A549 (cell line): ENCODE measurements around the gene MAT1A. TPM values are rescaled to one million over a fixed set of nuclear protein-coding genes. Genes with fewer than 3 reads are reported as not detected.

Experiments
- ATAC-seq, 2 experiments: fragments of 200-7000 bp in 1 of 2; fragments of >200 bp in 1 of 2; cut with Nextera tagmentation in 1 of 2; cut with Tn5 transposase in 1 of 2; 3 replicates each; pipeline versions ENCODE4 v1.8.0 to v1.9.1; 2018 to 2020; ENCODE audit warnings: mild to moderate bottlenecking in 1 of 2, moderate library complexity in 1 of 2
- CTCF ChIA-PET: fragments of 300-600 bp; sonication (Branson Sonifier 250); formaldehyde crosslinking; extraction: SDS; loops from one replicate; lab custom pipeline; 2021; ENCODE audit warnings: antibody characterized with exemption, inconsistent platforms; lab: Yijun Ruan, JAX
- POLR2A ChIA-PET: fragments of 350-600 bp; formaldehyde crosslinking; extraction: SDS; loops from one replicate; lab custom pipeline; 2021; ENCODE audit warnings: antibody characterized with exemption, inconsistent platforms; lab: Yijun Ruan, JAX
- DNase-seq, 2 experiments: peaks; one replicate each; pipeline versions ENCODE4 v3.0.0 to v3.0.0-alpha.2; 2011 to 2016; ENCODE audit warnings: low read depth in 1 of 2, low spot score in 1 of 2
- FAIRE-seq: peaks from 2 replicates; lab custom pipeline; 2011; peaks lifted over from hg19 to GRCh38; lab: Jason Lieb, UNC
- H3K27ac ChIP-seq, 2 experiments: fragments of >200 bp; sonication (Bioruptor Twin); formaldehyde crosslinking; 3 replicates each; pipeline ENCODE4 v1.5.1; 2016 to 2017
- H3K4me1 ChIP-seq: fragments of >200 bp; sonication (Bioruptor Twin); formaldehyde crosslinking; 3 replicates; pipeline ENCODE4 v1.6.1; 2016
- H3K4me2 ChIP-seq: fragments of >200 bp; sonication (Bioruptor Twin); formaldehyde crosslinking; 3 replicates; pipeline ENCODE4 v1.6.1; 2016
- H3K4me3 ChIP-seq: fragments of >200 bp; sonication (Bioruptor Twin); formaldehyde crosslinking; 3 replicates; pipeline ENCODE4 v1.5.1; 2016
- H3K9me3 ChIP-seq: fragments of >200 bp; sonication (Bioruptor Twin); formaldehyde crosslinking; 3 replicates; pipeline ENCODE4 v1.6.1; 2016
- ATOH8 ChIP-seq: fragments of 250-450 bp; sonication (Bioruptor Pico); IDR thresholded peaks from 2 replicates; pipeline ENCODE4 v1.5.0; 2020; ENCODE audit warnings: low read depth, mild to moderate bottlenecking, moderate library complexity
- CBX2 ChIP-seq: fragments of 200-600 bp; sonication (generic); IDR thresholded peaks from 2 replicates; pipeline ENCODE4 v1.6.1; 2016; ENCODE audit warnings: low read depth, mild to moderate bottlenecking, borderline replicate concordance
- CEBPB ChIP-seq, 2 experiments: fragments of >200 bp in 1 of 2; sonication (Bioruptor Twin) in 1 of 2; formaldehyde crosslinking in 1 of 2; IDR thresholded peaks; 2 replicates each; pipeline ENCODE4 v1.6.1; 2012 to 2016
- E2F6 ChIP-seq: IDR thresholded peaks from 2 replicates; pipeline ENCODE4 v1.6.1; 2012; ENCODE audit warnings: low read depth, borderline replicate concordance
- FOXS1 ChIP-seq: fragments of 250-450 bp; sonication (Bioruptor Pico); IDR thresholded peaks from 2 replicates; pipeline ENCODE4 v1.5.0; 2020; ENCODE audit warnings: mild to moderate bottlenecking, moderate library complexity
- JUNB ChIP-seq: fragments of >200 bp; sonication (Bioruptor Twin); formaldehyde crosslinking; IDR thresholded peaks from 2 replicates; pipeline ENCODE4 v1.6.1; 2016
- KDM1A ChIP-seq: fragments of 200-600 bp; sonication (generic); IDR thresholded peaks from 2 replicates; pipeline ENCODE4 v1.6.1; 2016; ENCODE audit warnings: low read depth, mild to moderate bottlenecking
- MAZ ChIP-seq: fragments of 150-350 bp; IDR thresholded peaks from 2 replicates; pipeline ENCODE4 v1.6.1; 2014; ENCODE audit warnings: antibody characterized with exemption, low read depth, low read length, borderline replicate concordance
- MYC ChIP-seq: IDR thresholded peaks from 2 replicates; pipeline ENCODE4 v1.6.1; 2012; ENCODE audit warnings: mild to moderate bottlenecking, inconsistent platforms, low read length, improper control_type of control experiment, borderline replicate concordance
- NPAS2 ChIP-seq: fragments of 250-450 bp; sonication (Bioruptor Pico); IDR thresholded peaks from 2 replicates; pipeline ENCODE4 v1.8.0; 2022; ENCODE audit warnings: mild to moderate bottlenecking, moderate library complexity, borderline replicate concordance
- NR3C1 ChIP-seq: fragments of >200 bp; sonication (Bioruptor Twin); formaldehyde crosslinking; IDR thresholded peaks from 3 replicates; pipeline ENCODE4 v1.6.1; 2017
- POLR2A ChIP-seq: IDR thresholded peaks from 2 replicates; pipeline ENCODE4 v1.6.1; 2012; ENCODE audit warnings: mild to moderate bottlenecking, low read length
- RFX5 ChIP-seq: fragments of 450-650 bp; IDR thresholded peaks from 2 replicates; pipeline ENCODE4 v1.7.1; 2014; ENCODE audit warnings: antibody characterized with exemption, mild to moderate bottlenecking, moderate library complexity
- SMC3 ChIP-seq: fragments of >200 bp; sonication (Bioruptor Twin); formaldehyde crosslinking; IDR thresholded peaks from 3 replicates; pipeline ENCODE4 v1.6.1; 2018; ENCODE audit warnings: inconsistent platforms
- SREBF2 ChIP-seq: fragments of 450-650 bp; IDR thresholded peaks from 2 replicates; pipeline ENCODE4 v1.6.1; 2014; ENCODE audit warnings: mild to moderate bottlenecking, moderate library complexity
- TP53 ChIP-seq: fragments of 250-450 bp; sonication (Bioruptor Pico); IDR thresholded peaks from 2 replicates; pipeline ENCODE4 v1.5.0; 2021; ENCODE audit warnings: mild to moderate bottlenecking, moderate library complexity
- ZC3H11A ChIP-seq: fragments of 450-650 bp; IDR thresholded peaks from 2 replicates; pipeline ENCODE4 v1.6.1; 2014; ENCODE audit warnings: antibody characterized with exemption, mild to moderate bottlenecking
- ZSCAN20 ChIP-seq: fragments of 250-450 bp; sonication (Bioruptor Pico); IDR thresholded peaks from 2 replicates; pipeline ENCODE4 v1.8.0; 2022; ENCODE audit warnings: mild to moderate bottlenecking, moderate library complexity
- WGBS: methylation state at CpG from one replicate; pipeline ENCODE4 v1.1.6; 2017; ENCODE audit errors: missing lambda C conversion rate; 5-methylcytosine and 5-hydroxymethylcytosine counted together
- polyA plus RNA-seq, 4 experiments: library from polyadenylated mRNA; depleted of rRNA in 3 of 4; stranded (reverse); fragments of >200 nt; fragmentation: RNase III in 1 of 4; extraction: RNeasy Plus Mini Kit Qiagen cat#74134 plus additional on column Dnase treatment in 1 of 4; gene quantifications; 2 replicates in 3 of 4; 3 replicates in 1 of 4; pipeline ENCODE4 v1.2.3, GENCODE V29; 2011 to 2017
- TF ChIP-seq, protein P1 (sequence below): IDR thresholded peaks from 2 replicates; pipeline ENCODE4 v1.6.1; 2012
- TF ChIP-seq, protein P2 (sequence below): fragments of >200 bp; sonication (Bioruptor Twin); formaldehyde crosslinking; IDR thresholded peaks from 2 replicates; pipeline ENCODE4 v1.6.1; 2016
- TF ChIP-seq, protein P3 (sequence below): fragments of >200 bp; sonication (Bioruptor Twin); formaldehyde crosslinking; IDR thresholded peaks from 3 replicates; pipeline ENCODE4 v1.5.1; 2016

MAT1A gene
- polyA plus RNA-seq, 2 of the 4 experiments (the other 2 are of a cell fraction), result 0.03 to 0.13 TPM

DNA sequence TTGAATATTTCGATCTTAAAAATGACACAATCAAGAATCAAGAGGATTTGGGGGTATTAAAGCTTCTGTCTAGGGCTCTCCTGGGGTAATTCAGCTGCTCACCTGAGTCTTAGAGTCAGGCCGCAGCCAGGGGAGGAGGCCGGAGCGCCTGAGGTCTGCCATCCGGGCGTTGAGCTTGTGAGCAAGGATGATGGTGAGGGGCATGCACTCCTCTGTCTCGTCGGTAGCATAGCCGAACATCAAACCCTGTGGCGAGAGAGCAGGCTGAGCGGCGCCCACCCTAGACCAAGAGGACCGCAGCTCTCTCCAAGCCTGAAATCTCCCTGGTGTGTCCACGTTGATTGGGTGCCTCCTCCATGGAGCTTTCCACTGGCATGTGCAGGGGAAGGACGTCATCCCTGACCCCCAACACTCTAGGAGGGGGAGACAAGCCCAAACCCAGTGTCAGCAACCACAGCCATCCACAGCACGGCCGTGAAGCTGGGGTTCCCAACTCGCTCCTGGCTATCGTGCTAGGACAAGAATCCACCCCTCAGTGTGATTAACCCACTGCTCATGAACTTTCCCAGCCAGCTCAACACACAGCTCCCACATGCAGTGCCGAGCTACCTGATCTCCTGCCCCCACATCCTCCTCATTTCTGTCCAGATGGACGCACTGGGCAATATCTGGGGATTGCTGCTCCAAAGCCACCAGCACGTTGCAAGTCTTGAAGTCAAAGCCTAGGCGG lies 9.2 kb downstream of the MAT1A start:
- Histone ChIP-seq H3K27ac (no peak overlapping the region), H3K4me3 (no peak overlapping the region), H3K9me3 (no peaks in the 10 kb centered on the region), H3K4me2 (no peak overlapping the region), H3K4me1 (no peaks in the 10 kb centered on the region; the same call in 2 of the 3 replicates)
- WGBS, result 67% methylated on average over 22 of the region's 23 CpGs
- DNase-seq, result no peak
- POLR2A ChIA-PET, result interaction anchor here (0.6 kb wide), 1 partner anchor 151 kb away, joined by 4 read pairs; no protein-coding TSS in a partner anchor
- no peak for TF ChIP-seq SREBF2
- no peak for TF ChIP-seq NR3C1
- TF ChIP-seq KDM1A, result no peak
- TF ChIP-seq ZC3H11A, result no peak
- no peak for TF ChIP-seq JUNB
- no peak for TF ChIP-seq ATOH8 (CRISPR knock-in tag)
- no peak for TF ChIP-seq FOXS1 (CRISPR knock-in tag)
- no peak for TF ChIP-seq CEBPB (IDR thresholded peaks at IDR 0.05)
- TF ChIP-seq CBX2, result no peak
- TF ChIP-seq MYC, result no peak
- TF ChIP-seq E2F6, result no peak
- no peak for TF ChIP-seq RFX5
- no peak for TF ChIP-seq ZSCAN20 (CRISPR knock-in tag)
- TF ChIP-seq TP53 (CRISPR knock-in tag), result no peak
- TF ChIP-seq MAZ, result no peak
- TF ChIP-seq POLR2A, result no peak
- no peak for TF ChIP-seq SMC3
- ATAC-seq, result no peak
- no peak for FAIRE-seq
- CTCF ChIA-PET, result interaction anchor here (1.1 to 2.7 kb wide), 2 partner anchors 9 to 19 kb away, joined by 3 to 6 read pairs; partner anchors contain the start of gene MAT1A

DNA sequence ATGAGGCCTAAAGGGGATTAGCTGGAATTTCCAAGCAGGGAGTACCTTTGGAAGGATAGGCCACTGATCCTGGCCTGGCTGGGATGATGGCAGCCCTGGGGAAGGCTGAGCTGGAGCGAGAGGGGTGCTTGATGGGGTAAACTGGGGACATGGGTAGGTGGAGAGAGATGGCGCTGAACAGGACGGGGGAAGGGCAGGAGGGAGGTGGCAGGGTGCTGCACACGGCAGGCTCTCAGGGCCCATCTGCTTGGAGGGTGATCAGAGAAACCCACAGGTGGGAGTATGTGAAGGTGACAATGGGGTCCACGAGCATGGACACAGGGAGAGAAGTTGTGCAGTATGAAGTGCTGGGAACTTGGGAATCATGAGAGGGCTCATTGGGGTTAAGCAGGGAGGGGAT lies 10.3 kb downstream of the MAT1A start:
- H3K4me3 ChIP-seq, result no peak overlapping the region
- ChIA-PET CTCF (interaction anchor here (0.8 to 2.7 kb wide), 3 partner anchors 18 to 384 kb away, joined by 3 to 6 read pairs (median 4); no protein-coding TSS in a partner anchor), POLR2A (no interaction called here)
- 71% methylated on average over 5 of the region's 5 CpGs for WGBS
- TF ChIP-seq NPAS2 (CRISPR knock-in tag) (no peak), ZC3H11A (no peak), E2F6 (no peak)
- TF ChIP-seq, protein P1, sequence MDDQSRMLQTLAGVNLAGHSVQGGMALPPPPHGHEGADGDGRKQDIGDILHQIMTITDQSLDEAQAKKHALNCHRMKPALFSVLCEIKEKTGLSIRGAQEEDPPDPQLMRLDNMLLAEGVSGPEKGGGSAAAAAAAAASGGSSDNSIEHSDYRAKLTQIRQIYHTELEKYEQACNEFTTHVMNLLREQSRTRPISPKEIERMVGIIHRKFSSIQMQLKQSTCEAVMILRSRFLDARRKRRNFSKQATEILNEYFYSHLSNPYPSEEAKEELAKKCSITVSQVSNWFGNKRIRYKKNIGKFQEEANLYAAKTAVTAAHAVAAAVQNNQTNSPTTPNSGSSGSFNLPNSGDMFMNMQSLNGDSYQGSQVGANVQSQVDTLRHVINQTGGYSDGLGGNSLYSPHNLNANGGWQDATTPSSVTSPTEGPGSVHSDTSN, result no peak
- TF ChIP-seq, protein P2, sequence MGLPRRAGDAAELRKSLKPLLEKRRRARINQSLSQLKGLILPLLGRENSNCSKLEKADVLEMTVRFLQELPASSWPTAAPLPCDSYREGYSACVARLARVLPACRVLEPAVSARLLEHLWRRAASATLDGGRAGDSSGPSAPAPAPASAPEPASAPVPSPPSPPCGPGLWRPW, result no peak
- TF ChIP-seq, protein P3, sequence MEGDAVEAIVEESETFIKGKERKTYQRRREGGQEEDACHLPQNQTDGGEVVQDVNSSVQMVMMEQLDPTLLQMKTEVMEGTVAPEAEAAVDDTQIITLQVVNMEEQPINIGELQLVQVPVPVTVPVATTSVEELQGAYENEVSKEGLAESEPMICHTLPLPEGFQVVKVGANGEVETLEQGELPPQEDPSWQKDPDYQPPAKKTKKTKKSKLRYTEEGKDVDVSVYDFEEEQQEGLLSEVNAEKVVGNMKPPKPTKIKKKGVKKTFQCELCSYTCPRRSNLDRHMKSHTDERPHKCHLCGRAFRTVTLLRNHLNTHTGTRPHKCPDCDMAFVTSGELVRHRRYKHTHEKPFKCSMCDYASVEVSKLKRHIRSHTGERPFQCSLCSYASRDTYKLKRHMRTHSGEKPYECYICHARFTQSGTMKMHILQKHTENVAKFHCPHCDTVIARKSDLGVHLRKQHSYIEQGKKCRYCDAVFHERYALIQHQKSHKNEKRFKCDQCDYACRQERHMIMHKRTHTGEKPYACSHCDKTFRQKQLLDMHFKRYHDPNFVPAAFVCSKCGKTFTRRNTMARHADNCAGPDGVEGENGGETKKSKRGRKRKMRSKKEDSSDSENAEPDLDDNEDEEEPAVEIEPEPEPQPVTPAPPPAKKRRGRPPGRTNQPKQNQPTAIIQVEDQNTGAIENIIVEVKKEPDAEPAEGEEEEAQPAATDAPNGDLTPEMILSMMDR, result no peak
- no peak overlapping the region for H3K27ac ChIP-seq
- FAIRE-seq (no peak), ATAC-seq (no peak), DNase-seq (no peak)
- no peak overlapping the region for H3K4me2 ChIP-seq
- no peaks in the 10 kb centered on the region for H3K9me3 ChIP-seq
- H3K4me1 ChIP-seq, result no peaks in the 10 kb centered on the region; the same call in 2 of the 3 replicates
